Body of pancreas (tissue), 4 donors: ENCODE measurements around the gene DTD2.

Source experiments
- POLR2A ChIP-seq, 3 donors: fragments of 450-650 bp; IDR thresholded peaks; one replicate each; pipeline ENCODE4 v1.6.1; 2016; ENCODE audit warnings: antibody characterized with exemption in 3 of 3, mild to moderate bottlenecking in 2 of 3
- TF ChIP-seq, protein P1 (sequence below), 7 experiments: fragments of 450-650 bp in 4 of 7; fragments of 200-600 bp in 3 of 7; sonication (generic) in 3 of 7; IDR thresholded peaks; one replicate each; pipeline ENCODE4 v1.5.1; 2016 to 2019; ENCODE audit warnings: antibody characterized with exemption in 7 of 7

DNA sequence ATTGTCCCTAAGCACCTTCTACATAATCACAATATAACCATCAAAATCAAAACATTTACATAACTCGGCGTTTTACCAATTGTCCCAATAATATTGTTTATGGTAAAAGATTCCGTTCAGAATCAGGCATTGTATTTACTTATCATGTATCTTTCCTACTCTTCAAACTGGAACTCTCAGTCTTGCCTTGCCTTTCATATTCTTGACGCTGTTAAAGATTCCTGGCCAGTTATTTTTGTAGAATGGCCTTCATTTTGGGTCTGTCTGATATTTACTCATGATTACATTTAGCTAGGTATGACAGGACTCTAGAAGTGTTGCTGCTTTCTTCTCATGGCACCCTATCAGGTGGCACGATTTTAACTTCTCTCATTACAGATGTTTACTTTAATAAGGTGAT, 36.1 kb downstream of the DTD2 start:
- TF ChIP-seq, protein P1, sequence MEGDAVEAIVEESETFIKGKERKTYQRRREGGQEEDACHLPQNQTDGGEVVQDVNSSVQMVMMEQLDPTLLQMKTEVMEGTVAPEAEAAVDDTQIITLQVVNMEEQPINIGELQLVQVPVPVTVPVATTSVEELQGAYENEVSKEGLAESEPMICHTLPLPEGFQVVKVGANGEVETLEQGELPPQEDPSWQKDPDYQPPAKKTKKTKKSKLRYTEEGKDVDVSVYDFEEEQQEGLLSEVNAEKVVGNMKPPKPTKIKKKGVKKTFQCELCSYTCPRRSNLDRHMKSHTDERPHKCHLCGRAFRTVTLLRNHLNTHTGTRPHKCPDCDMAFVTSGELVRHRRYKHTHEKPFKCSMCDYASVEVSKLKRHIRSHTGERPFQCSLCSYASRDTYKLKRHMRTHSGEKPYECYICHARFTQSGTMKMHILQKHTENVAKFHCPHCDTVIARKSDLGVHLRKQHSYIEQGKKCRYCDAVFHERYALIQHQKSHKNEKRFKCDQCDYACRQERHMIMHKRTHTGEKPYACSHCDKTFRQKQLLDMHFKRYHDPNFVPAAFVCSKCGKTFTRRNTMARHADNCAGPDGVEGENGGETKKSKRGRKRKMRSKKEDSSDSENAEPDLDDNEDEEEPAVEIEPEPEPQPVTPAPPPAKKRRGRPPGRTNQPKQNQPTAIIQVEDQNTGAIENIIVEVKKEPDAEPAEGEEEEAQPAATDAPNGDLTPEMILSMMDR (IDR thresholded peaks at IDR 0.05): no peak
- TF ChIP-seq POLR2A (IDR thresholded peaks at IDR 0.05): no peak
